Activated CD4-positive, alpha-beta T cell treated with anti-CD3 and anti-CD28 coated beads, Interleukin-2, amount 10 ng/mL, durations not matched to agents 24 days and 14 days (primary cell): ENCODE data around the gene CHST10. TPM values are rescaled to one million over a fixed set of nuclear protein-coding genes. Genes with fewer than 3 reads are reported as not detected.
A peak's percentile ranks its signal among the peaks of the same experiment; 100 is the strongest.

Experiments used
- DNase-seq: peaks from one replicate; pipeline ENCODE4 v3.0.0; 2022
- H3K27ac Mint-ChIP-seq: one replicate; pipeline ENCODE4 v1.8.0; 2022; ENCODE audit warnings: mild to moderate bottlenecking, mixed read lengths
- H3K27me3 Mint-ChIP-seq: one replicate; pipeline ENCODE4 v1.8.0; 2022; ENCODE audit warnings: mixed read lengths
- H3K36me3 Mint-ChIP-seq: one replicate; pipeline ENCODE4 v1.8.0; 2022; ENCODE audit warnings: low read depth, mild to moderate bottlenecking, mixed read lengths
- H3K4me1 Mint-ChIP-seq: one replicate; pipeline ENCODE4 v1.8.0; 2021; ENCODE audit warnings: mixed read lengths
- H3K4me3 Mint-ChIP-seq: one replicate; pipeline ENCODE4 v1.8.0; 2022; ENCODE audit warnings: mild to moderate bottlenecking, moderate library complexity, mixed read lengths
- H3K9me3 Mint-ChIP-seq: one replicate; pipeline ENCODE4 v1.8.0; 2021; ENCODE audit warnings: mixed read lengths
- intact Hi-C: fragments of 100-400 bp; cut with micrococcal nuclease; formaldehyde crosslinking; loops from one replicate; pipeline ENCODE4 v1.15.1; 2023
- total RNA-seq: library from RNA; stranded (reverse); gene quantifications from 2 replicates; pipeline ENCODE4 v1.2.3, GENCODE V29; 2022

CHST10 gene
- total RNA-seq, 1 donor from 2014 or later = 6.6 TPM

DNA sequence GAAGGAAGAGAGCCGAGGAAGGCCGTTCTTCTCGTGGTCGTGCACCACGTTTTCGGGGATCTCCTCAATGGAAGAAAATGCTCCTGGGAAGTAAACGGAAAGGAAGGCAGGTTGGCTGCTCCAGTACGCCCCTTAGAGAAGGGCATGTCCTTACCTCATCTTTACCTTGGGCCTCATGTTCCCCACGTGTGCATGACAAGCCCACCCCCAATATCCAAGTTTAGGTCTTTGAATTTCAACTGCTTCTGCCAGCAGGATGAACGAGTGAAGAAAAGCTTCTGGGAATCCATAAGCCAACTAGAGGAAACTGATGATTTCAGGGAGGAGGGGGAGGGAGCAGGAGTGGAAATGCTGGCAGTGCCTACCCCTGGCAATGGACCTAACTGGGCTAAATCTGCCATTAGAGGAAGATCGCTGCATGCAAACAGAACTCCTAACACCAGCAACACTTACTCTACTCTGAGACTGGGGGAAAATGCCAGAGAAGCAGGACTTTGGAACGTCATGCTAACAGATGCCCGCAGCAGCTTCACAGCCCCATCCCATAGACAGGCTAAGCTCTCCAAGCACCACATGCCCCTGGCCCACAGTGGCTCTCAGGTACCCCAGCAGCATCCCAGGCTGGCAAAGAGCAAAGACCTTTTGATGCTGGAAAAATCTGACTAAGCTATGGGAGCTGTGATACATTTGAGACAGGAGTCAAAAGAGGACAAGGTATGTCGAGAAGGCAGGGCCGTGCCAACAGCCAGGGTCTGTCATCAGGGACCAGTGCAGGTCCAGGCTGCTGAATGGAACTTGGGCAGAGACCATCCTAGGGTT lies 21.7 kb downstream of the CHST10 start:
- Mint-ChIP-seq H3K27me3 (no peaks in the 10 kb centered on the region), H3K27ac (no peak overlapping the region)

GRCh38 chr2:100394111-100394641 lies 23.3 kb downstream of the CHST10 start:
- no peak for DNase-seq
- H3K9me3 Mint-ChIP-seq = no peaks in the 10 kb centered on the region
- H3K4me3 Mint-ChIP-seq = no peak overlapping the region
- H3K27me3 Mint-ChIP-seq = no peaks in the 10 kb centered on the region
- H3K27ac Mint-ChIP-seq = no peak overlapping the region
- no peaks in the 10 kb centered on the region for H3K36me3 Mint-ChIP-seq
- H3K4me1 Mint-ChIP-seq = no peaks in the 10 kb centered on the region
- intact Hi-C loops = no loop called here

More for the DNA sequence above, 21.7 kb downstream of the CHST10 start:
- H3K4me1 Mint-ChIP-seq = no peaks in the 10 kb centered on the region
- intact Hi-C loops = no loop called here
- DNase-seq = no peak
- H3K9me3 Mint-ChIP-seq = no peaks in the 10 kb centered on the region
- H3K36me3 Mint-ChIP-seq = no peaks in the 10 kb centered on the region
- no peak overlapping the region for H3K4me3 Mint-ChIP-seq

GRCh38 chr2:100393362-100393761 lies 24.1 kb downstream of the CHST10 start:
- no peak for DNase-seq
- Mint-ChIP-seq H3K27ac (no peak overlapping the region), H3K4me3 (no peak overlapping the region), H3K27me3 (no peaks in the 10 kb centered on the region), H3K9me3 (no peaks in the 10 kb centered on the region), H3K4me1 (no peaks in the 10 kb centered on the region), H3K36me3 (no peaks in the 10 kb centered on the region)
- intact Hi-C loops = no loop called here

GRCh38 chr2:100392715-100393114 lies 24.8 kb downstream of the CHST10 start:
- intact Hi-C loops = no loop called here
- DNase-seq = no peak
- peaks cover 2% of the 10 kb centered on the region for H3K27me3 Mint-ChIP-seq

GRCh38 chr2:100391735-100392515 lies 25.5 kb downstream of the CHST10 start:
- Mint-ChIP-seq H3K9me3 (no peaks in the 10 kb centered on the region), H3K27ac (no peak overlapping the region), H3K36me3 (no peaks in the 10 kb centered on the region), H3K4me1 (no peaks in the 10 kb centered on the region), H3K27me3 (peaks cover 2% of the 10 kb centered on the region), H3K4me3 (no peak overlapping the region)
- intact Hi-C loops = no loop called here
- DNase-seq = no peak

More at GRCh38 chr2:100392715-100393114, 24.8 kb downstream of the CHST10 start:
- Mint-ChIP-seq H3K4me1 (no peaks in the 10 kb centered on the region), H3K27ac (no peak overlapping the region), H3K4me3 (no peak overlapping the region), H3K9me3 (no peaks in the 10 kb centered on the region), H3K36me3 (no peaks in the 10 kb centered on the region)

- H3K27me3 Mint-ChIP-seq = peaks cover 2% of the 10 kb centered on the region
- no peak overlapping the region for H3K27ac Mint-ChIP-seq
- H3K9me3 Mint-ChIP-seq = no peaks in the 10 kb centered on the region
- DNase-seq = no peak
- no peaks in the 10 kb centered on the region for H3K36me3 Mint-ChIP-seq
- intact Hi-C loops = no loop called here
- H3K4me3 Mint-ChIP-seq = no peak overlapping the region
- H3K4me1 Mint-ChIP-seq = no peaks in the 10 kb centered on the region
Observed at GRCh38 chr2:100390001-100390940, 27.2 kb downstream of the CHST10 start.

DNA sequence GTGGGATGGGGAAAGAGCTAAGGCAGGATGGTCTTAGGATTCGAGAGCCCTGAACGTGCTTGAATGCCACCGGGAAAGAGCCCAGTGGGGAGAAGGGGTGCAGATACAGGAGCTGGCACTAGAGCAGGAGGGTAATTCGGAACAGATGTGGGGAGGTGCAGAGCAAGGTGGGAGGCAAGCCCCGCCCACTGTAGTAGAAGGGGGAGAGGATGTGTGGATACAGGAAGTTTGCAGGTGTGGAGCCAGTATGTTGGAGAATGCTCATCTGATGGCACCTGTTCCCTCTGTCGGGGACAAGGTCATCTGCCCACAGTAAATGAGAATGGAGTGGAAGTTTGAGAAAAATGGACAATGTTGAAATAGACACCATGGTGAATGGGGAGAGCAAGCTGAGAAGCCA lies 28.8 kb downstream of the CHST10 start:
- H3K4me1 Mint-ChIP-seq = no peaks in the 10 kb centered on the region
- no peaks in the 10 kb centered on the region for H3K36me3 Mint-ChIP-seq
- intact Hi-C loops = no loop called here
- no peak overlapping the region for H3K4me3 Mint-ChIP-seq
- no peak for DNase-seq
- H3K27ac Mint-ChIP-seq = no peak overlapping the region
- peaks cover 2% of the 10 kb centered on the region for H3K27me3 Mint-ChIP-seq
- no peaks in the 10 kb centered on the region for H3K9me3 Mint-ChIP-seq

DNA sequence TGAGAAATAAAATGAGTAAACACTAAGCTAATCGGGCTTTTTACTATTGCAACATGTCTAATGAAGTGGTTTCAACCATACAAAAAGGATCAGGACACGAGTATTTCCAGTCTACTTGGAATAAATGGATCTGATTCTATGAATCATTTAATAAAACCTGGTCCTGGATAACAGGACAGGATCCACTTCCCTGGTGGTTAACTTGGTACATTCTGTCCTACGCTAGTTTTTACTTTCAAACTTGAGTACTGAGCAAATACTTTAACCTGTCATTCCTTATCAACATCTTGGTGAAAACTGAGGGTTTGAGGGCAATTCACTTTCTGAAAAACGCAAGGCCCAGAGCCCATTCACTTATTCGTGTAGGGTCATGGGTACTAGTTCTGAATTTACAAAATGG lies 33.5 kb downstream of the CHST10 start:
- Mint-ChIP-seq H3K9me3 (no peaks in the 10 kb centered on the region), H3K27me3 (peaks cover 5% of the 10 kb centered on the region), H3K27ac (no peak overlapping the region), H3K36me3 (no peaks in the 10 kb centered on the region), H3K4me3 (no peak overlapping the region), H3K4me1 (peaks cover 3% of the 10 kb centered on the region)
- DNase-seq = no peak
- intact Hi-C loops = no loop called here

DNA sequence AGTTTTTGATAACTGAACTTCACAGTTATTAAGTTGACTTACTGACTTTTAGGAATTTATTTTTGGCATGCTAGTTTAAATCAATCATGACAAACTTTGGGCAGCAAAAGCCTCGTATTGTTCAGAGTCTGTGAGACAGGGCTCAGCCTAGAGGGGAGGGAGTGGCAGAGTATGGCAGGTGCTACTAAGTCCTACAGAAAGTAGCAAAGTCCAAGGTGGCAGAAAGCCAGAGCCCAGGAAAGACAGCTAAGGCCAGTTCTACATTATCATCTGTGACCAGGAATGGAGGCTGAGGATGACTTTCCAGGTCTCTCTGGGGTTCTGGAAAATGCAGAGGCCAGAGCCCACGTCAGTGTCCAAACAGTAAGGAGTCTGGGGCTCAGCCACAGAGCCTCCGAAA lies 34.2 kb downstream of the CHST10 start:
- no peaks in the 10 kb centered on the region for H3K9me3 Mint-ChIP-seq
- H3K4me1 Mint-ChIP-seq = peaks cover 3% of the 10 kb centered on the region
- no peak for DNase-seq
- no peaks in the 10 kb centered on the region for H3K36me3 Mint-ChIP-seq
- intact Hi-C loops = no loop called here
- no peak overlapping the region for H3K27ac Mint-ChIP-seq
- H3K4me3 Mint-ChIP-seq = no peak overlapping the region
- peaks cover 5% of the 10 kb centered on the region for H3K27me3 Mint-ChIP-seq

GRCh38 chr2:100381240-100381639 lies 36.2 kb downstream of the CHST10 start:
- Mint-ChIP-seq H3K4me1 (peaks cover 3% of the 10 kb centered on the region), H3K4me3 (no peak overlapping the region), H3K9me3 (no peaks in the 10 kb centered on the region), H3K36me3 (no peaks in the 10 kb centered on the region), H3K27ac (no peak overlapping the region), H3K27me3 (peaks cover 9% of the 10 kb centered on the region)
- peak; percentile 93 for DNase-seq
- intact Hi-C loops = loop anchor here (1.0 to 2.0 kb wide), 2 partner anchors 118 to 822 kb away; no protein-coding TSS in a partner anchor

DNA sequence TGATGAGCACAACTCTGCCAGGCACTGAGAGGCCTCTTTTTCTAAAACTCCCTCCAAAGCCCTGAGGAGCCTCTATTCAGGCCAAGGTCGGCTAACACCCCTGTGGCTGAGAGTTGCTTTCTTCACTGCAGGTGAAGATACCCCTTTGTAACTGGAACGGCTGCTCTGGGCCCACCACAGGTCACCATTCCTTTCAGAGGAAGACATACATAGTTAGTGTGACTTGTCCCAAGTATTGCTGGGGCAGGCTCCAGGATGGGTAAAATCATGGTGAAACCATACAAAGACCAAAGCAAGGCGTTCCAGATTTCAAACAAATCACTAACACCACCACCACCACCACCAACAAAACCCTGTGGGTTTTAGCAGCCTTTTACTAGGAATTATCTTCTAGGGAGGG lies 36.8 kb downstream of the CHST10 start:
- Mint-ChIP-seq H3K4me3 (no peak overlapping the region), H3K27me3 (peaks cover 10% of the 10 kb centered on the region), H3K9me3 (no peaks in the 10 kb centered on the region), H3K4me1 (peaks cover 3% of the 10 kb centered on the region), H3K27ac (no peak overlapping the region), H3K36me3 (no peaks in the 10 kb centered on the region)
- no peak for DNase-seq
- intact Hi-C loops = loop anchor here (1.0 to 2.0 kb wide), 2 partner anchors 117 to 822 kb away; no protein-coding TSS in a partner anchor

DNA sequence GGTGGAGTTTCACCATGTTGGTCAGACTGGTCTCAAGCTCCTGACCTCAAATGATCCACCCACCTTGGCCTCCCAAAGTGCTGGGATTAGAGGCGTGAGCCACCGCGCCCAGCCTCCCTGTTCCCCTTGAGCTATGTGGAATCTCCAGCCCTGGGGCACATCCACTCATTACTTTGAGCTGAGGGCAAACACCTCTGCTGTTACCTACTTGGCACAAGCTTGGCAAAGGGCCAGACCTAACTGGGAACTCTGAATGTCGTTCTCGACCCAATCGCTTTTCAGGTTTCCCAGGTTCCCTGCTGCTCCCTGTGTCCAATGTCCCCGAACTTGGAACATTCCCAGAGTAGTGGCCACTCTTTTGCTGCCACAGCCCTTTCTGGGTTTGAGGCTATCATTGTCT lies 40.6 kb downstream of the CHST10 start:
- DNase-seq = no peak
- H3K36me3 Mint-ChIP-seq = no peaks in the 10 kb centered on the region
- no peaks in the 10 kb centered on the region for H3K9me3 Mint-ChIP-seq
- intact Hi-C loops = no loop called here
- peaks cover 3% of the 10 kb centered on the region for H3K4me1 Mint-ChIP-seq
- H3K27me3 Mint-ChIP-seq = peaks cover 24% of the 10 kb centered on the region
- no peak overlapping the region for H3K27ac Mint-ChIP-seq
- H3K4me3 Mint-ChIP-seq = no peak overlapping the region

- Mint-ChIP-seq H3K4me1 (no peaks in the 10 kb centered on the region), H3K9me3 (peaks cover 6% of the 10 kb centered on the region), H3K36me3 (no peaks in the 10 kb centered on the region), H3K27me3 (peaks cover 37% of the 10 kb centered on the region), H3K4me3 (no peak overlapping the region), H3K27ac (no peak overlapping the region)
- intact Hi-C loops = no loop called here
- no peak for DNase-seq
Observed at GRCh38 chr2:100367163-100367562, 50.3 kb downstream of the CHST10 start.
